HS-5 (cell line): ENCODE data around the gene MOXD1.
A peak's percentile ranks its signal among the peaks of the same experiment; 100 is the strongest.
"Not testable (repeated sequence)": the region's sequence is repeated elsewhere in the genome, so short reads cannot be mapped to it uniquely, and the experiment has no call there.

Experiments
- DNase-seq: peaks from one replicate; pipeline ENCODE4 v3.0.0-alpha.2; 2012; ENCODE audit warnings: low read depth

The MOXD1 gene

DNA sequence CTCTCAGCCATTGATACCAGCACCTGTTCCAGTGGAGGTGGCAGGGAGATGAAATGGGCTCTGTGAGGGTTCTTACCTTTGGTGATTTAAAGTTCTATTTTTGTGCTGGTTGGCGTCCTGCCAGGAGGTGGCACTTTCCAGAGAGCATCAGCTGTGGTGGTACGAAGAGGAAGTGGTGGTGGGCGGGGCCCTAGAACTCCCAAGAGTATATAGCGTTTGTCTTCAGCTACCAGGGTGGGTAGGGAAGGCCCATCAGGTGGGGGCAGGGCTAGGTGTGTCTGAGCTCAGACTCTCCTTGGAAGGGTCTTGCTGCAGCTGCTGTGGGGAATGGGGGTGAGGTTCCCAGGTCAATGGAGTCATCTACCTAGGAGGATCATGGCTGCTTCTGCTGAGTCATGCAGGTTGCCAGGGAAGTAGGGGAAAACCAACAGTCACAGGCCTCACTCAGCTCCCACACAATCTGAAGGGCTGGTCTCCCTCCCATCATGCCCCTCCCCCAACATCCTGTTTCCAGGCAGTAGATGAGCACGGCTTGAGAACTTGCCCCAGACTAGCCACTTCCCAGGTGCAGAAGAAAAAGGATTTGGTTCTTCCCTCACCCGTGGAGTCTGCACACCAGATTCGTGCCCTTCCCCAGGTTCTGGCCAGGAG is 46.6 kb downstream of the MOXD1 start:
- DNase-seq, result no peak

DNA sequence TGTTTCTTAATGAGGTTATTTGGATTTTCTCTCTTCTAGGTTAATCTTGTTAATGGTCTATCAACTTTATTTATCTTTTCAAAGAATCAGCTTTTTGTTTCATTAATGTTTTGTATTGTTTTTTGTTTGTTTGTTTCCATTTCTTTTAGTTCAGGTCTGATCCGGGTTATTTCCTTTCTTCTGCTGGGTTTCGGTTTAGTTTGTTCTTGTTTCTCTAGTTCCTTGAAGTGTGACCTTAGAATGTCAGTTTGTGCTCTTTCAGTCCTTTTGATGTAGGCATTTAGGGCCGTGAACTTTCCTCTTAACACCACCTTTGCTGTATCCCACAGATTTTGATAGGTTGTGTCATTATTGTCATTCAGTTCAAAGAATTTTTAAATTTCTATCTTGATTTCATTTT is 49.3 kb downstream of the MOXD1 start:
- not testable (repeated sequence) for DNase-seq

DNA sequence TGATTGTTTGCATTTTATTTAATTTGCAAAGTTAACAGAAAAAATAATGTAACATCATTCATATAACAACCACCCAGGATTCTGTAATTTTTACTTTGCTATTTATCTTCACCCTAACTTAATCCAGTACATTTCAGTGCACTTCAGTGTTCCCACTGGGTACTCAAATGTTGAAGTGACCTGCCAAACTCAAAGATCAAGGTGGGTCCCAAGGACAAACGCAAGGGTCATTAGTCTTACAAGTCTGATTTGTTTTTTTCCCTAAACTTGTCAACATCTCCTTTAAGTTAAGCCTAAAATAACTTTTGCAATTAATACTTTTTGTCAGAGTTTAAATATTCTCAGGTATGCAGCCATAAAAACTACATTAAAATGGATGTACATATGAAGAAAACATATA is 53.0 kb downstream of the MOXD1 start:
- no peak for DNase-seq

DNA sequence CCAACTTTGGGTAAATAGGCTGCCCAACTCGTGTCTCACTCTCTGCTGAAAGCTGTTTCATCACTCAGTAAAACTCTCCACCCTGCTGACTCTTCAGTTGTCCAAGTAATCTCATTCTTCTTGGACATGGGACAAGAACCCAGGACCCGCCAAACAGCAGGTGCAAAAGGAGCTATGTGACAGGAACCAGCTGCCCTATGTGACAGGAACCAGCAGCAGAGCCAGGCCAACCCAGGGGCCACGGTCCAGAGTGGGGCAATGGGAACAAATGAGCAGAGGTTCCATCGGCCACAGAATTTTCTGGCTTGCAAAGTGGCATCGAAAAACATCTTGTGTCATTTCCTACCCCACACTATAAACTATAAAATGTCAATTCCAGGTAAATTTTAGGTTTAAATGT is 56.5 kb downstream of the MOXD1 start:
- no peak for DNase-seq

DNA sequence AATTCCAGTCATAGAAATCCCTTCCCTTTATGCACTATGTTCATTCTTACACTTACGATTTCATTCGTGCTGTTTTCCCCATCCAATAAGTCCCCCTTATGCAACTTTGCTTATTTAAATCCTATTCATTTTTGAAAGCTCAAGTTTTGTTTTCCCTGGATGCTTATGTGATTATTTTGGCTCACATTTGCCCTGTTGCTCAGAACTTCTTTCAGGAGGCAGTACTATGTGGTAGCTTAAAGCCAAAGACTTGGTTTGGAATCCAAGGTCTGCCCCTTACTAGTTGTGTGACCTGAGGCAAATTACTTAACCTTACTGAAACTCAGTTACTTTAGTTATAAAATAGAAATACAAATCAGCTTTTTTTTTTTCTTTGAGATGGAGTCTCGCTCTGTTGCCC is 59.6 kb downstream of the MOXD1 start:
- DNase-seq, result no peak

DNA sequence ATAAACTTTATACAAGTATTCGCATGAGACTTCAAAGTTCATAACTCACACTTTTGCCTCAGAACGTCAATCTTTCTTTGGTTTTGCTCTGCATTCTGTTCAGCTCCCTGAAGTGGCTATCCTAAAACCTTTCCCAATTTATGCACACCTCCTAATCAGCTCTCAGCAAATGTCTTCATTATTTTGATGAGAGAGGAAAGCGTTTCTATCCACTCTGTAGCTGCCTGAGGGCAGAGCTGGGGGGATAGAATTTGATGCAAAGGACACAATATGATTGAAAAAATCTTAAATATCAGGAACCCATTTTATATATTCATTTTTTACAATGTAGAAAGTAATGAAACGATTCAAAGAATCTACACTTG is 66.8 kb downstream of the MOXD1 start:
- DNase-seq, result peak; percentile 3

DNA sequence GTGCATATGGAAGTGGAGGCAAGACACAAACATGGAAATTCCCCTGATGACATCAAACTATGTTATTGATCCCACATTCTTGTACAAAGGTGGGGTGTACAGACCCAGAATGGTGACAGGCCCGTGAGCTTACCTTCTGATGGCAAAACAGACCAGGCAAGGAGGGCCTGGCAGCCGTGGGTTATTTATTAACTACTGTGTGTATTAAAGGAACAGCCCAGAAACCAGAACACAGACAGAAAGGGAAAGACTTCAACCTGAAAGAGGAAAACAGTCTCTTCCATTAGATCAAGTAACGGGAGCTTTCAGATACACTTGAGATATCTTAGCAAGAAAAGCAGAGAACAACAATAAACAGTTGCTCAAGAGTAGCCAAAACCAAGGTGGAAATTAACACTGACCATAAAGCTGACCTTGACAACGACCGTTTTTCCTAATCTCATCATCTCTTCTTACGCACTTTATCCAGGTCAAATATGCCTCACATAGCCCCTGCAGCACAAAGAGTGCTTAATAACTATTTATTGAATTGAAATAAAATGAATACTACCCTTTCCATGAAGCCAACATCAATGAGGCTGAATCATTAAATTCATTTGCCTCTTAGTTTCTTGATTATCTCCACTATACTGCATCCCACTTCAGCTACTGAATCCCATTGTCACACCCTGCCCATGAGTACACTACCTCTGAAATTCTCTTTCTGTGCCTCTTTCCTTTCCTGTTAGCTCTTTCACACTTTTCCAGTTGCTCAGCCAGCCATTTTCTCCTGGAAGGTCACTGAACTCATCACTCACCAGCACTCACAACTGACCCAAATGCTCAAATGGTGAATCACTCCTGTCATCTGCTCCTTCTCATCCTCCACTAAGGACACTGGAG is 67.4 kb downstream of the MOXD1 start:
- peak; percentile 86 for DNase-seq

DNA sequence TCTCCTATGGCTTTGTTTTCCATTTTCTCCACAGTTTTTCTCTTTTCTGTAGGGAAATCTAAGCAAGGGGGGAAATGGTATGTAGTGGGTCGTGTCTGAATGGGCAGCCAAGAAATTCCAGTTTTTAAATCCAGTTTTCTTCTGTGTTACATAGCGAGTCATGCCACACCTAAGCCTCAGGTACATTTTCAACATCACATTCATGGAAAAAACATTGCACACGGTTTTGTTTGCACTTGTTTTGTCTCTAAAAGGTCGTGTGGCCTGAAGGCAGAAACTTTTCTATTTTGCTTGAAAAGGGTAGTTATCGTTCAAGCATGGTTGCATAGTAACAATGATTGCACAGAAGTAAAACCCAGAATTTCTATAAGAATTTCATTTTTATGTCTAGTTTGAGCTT is 70.5 kb downstream of the MOXD1 start:
- DNase-seq, result no peak

DNA sequence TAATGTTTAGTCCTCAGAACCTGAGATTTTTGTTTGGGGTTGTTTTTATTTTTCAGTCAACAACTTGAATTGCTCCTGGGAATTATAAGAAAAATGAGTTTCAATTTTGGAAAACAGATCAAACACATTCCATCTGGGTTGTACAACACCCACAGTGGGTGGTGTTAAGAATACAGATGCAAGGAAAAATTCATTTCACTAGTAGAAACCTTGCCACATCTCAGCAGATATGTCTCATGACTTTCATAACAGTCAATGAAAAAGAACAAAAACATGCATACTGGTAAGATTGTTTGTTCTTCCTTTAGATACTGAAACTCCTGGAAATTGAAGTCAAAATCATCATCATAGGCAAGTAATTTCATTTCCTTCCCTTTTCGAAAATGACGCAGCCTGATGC is 78.9 kb downstream of the MOXD1 start:
- DNase-seq, result no peak

DNA sequence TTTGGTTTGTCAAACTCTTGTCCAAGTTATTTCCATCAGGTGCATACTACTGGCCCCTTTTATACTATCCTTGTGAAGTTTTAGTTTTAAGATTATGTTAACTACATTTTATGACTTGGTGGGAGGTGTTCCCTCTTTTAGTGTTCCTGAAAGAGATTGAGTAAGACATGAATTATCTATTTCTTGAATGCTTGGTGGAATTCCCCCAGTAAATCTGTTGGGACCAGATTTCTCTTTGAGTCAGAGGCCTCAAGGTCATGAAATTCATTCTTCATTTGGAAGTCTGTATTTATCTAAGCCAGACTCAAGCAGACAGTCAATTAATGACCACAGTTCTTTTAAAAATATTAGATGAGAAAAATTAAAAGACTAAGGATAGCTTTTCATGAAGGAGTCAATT is 81.3 kb downstream of the MOXD1 start:
- no peak for DNase-seq

DNA sequence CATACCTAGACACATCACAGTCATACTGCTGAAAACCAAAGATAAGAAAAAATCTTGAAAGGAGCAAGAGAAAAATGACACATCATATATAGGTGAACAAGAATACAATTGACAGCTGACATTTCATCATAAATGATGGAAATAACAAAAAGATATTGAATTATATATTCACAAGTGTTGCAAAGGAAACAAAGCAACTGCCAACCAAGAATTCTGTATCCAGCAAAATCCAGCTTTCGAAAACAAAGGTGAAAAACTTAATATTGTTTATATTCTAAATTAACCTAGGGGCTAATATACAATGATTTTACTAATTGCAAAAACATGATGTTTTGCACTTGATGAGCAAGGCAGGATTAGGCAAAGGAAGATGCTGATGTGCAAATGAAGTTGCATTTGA is 84.3 kb downstream of the MOXD1 start:
- no peak for DNase-seq

DNA sequence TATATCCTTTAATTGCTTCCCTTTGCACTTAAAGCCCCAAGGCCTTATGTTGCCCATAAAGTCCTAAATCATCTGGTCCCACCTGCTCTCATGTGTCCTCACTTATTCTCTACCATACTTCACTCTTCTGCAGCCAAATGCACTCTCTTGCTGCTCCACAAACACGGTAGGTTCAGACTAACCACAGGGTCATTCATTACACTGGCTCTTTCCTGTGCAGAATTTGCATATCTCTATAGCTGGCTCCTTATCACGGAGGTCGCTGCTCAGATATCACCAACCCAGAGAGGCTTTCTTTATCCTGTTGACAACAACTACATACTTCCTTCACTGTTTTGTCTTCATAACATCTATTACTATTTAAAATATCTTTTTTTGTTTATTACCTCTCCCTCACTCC is 86.8 kb downstream of the MOXD1 start:
- DNase-seq, result no peak

DNA sequence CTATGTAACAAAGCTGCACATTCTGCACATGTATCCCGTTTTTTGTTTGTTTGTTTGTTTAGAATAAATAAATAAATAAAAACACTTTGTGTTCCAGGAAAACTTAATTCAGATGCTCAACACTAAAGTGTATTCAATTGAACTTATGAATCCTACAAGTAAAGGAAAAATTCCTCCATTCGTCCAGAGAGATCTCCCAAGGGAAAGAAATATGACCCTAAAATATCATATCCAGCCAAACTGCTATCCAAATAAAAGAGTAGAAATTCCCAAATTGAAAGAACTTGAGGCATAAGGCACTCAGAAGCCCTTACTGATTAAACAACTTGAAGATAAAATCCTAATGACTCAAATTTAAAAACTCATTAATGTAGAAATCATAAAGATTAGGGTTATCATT is 90.4 kb downstream of the MOXD1 start:
- DNase-seq, result no peak

DNA sequence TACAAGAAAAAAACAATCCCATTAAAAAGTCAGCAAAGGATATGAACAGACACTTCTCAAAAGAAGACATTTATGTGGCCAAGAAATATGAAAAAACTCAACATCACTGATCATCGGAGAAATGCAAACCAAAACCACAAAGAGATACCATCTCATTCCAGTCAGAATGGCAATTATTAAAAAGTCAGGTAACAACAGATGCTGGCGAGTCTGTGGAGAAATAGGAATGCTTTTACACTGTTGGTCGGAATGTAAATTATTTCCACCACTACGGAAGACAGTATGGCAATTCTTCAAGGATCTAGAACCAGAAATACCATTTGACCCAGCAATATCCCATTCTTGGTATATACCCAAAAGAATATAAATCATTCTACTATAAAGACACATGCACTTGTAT is 91.1 kb downstream of the MOXD1 start:
- not testable (repeated sequence) for DNase-seq

DNA sequence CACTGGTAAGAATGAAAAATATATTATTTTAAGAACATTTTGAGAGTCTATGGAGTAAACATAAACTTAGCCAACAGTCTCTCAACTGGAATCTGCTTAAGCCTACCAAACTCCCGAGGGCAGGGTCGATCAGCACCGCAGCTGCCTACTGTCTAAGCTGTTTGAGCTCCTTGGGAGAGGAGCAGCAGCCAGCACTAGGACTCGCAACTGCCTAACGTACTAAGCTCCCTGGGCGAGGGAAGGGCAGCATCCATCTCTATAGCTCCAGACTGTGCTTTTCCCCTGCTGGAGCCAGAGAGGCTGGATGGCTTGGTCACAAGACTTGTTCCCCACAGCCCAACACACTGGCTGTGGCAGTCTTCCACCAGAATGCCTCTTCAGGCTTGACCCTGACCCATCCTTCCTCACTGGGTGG is 96.4 kb downstream of the MOXD1 start:
- no peak for DNase-seq

DNA sequence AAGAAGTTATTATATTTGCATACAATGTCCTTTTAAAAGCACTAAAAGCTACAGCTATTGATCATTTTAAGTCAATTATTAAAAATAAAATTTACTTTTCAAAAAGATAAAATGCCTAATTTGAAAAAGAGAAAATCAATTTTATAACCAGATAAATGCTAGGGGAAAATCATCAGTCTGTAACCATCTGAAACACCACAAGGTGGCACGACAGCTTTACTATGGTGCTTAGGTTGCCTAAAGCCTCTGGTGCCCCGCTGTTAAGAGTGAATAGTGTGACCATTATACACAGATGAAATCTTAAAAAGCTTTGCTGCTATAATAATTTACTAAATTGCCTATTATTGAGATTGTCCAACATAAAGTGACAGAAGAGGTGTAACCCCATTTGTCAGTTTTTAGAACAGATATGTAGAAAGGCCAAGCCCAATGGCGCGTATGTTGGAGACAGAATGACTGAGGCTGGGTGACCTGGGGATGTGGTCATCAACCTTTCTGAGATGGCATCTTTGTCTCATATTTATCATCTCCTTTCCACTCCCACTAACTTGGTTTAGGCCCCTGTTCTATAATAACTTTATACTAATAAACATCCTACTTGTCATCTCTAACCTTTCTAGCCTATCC is 100.8 kb downstream of the MOXD1 start:
- no peak for DNase-seq

DNA sequence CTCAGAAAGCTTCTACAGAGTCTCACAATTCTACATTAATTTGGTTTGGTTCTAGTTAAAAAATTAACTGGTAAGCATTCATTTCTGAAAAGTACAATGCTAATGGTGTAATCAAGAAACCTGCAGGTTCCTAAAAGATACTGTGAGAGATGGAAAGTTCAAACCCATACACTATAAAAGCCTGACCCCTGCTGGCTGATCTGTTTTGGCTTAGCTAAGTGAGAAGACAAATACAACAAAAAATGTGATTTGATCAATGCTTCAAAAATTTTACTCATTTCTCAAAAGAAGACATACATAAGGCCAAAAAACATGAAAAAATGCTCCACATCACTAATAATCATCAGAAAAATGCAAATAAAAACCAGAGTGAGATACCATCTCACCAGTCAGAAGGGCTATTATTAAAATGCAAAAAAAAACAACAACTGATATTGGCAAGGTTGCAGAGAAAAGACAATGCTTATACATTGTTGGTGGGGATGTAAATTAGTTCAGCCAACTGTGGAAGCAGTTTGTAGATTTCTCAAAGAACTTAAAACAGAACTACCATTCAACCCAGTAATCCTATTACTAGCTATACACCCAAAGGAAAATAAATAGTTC is 102.8 kb downstream of the MOXD1 start:
- no peak for DNase-seq

DNA sequence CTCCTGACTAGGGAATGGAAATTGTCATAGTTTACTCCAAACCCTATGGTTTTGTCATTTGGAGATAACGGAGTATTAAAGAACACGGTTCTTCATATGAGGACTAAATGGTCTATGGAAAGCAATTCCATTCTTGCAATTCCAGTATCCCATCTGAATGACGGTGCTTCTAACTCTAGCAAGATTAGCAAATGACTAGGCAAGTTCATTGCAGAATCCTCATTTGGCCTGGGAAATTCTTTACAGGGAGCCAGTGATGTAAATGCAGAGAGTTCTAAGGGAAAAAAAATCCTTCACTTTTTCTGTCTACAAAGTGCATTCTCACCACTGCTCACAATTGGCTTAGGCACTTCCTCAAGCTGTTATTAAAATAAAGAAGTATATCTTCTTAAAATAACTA is 111.5 kb downstream of the MOXD1 start:
- DNase-seq, result no peak

DNA sequence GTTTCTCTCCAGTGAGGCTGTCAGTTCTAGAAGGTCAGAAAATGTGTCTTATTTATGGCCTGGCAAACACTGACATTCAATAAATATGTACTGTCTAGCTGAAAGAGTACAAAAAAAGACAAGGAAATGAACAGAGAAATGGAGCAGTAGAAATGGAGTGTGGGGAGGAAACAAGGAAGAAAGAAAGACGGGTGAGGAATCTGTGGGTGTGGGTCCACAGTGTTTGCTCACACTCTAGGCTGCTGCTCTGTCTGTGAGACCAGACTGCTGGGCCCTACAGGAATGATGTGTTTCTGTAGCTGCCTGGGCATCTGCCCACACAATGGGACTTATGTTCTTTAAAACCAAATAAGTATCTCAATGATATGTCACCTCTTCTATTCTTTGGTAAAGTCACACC is 114.2 kb downstream of the MOXD1 start:
- no peak for DNase-seq

DNA sequence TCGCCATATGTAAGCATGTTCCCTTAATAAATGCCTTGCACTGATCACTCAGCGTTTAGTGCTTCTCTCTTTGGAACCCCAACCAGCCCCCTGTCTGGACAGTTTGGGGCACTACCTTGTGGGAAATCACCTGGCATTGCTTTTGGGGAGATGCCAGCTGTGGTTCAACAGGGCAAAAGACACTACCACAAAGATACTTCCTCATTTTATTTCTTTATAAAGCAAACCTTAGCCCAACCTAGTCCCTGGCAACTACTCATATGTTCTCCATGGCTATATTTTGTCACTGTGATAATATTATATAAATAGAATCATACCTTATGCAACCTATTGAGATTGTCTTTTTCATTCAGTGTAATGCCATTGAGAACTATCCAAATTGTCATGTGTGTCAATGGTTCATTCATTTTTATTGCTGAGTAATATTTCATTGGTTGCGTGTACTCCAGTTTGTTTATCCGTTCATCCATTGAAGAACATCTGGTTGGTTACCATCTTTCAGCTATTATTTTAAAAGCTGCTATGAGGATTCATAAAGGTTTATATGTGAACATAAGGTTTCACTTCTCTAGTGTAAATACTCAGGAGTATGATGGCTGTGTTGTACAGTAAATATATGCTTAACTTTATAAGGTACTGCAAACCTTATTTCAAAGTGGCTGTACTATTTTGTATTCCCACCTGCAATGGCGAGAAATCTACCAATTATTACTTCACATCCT is 114.8 kb downstream of the MOXD1 start:
- DNase-seq, result no peak

DNA sequence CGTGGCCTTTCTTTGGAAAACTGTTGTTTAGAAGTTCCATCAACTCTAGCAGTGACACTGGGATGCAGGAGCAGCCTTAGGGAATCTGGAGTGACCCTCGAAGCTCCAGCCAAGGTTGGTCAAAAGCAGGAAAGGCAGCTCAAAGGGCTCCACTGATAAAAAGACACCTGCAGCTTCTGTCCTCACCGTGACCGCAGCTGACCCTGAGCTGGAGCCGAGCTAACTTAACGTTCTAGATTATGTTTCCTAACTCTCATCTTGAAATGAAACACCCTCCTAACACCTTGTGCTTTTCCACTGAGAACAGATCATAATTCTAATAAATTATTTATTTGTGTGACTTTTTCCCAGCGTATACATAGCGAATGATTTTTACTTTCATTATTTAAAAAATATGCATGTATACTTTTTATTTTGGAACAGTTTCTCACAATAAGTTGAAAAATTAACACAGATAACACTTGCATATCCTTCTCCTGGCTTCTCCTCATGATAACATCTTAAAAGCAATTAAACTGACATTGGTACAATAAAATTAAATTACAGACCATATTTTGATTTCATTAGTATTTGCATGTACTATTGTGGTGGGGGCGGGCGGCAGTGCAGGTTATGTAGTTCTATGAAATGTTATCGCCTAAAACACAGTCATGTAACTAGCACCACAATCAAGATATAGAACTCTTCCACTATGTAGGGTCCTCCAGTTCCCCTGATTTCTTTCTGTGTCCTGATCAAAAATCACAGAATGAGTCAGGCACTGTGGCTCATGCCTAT is 116.1 kb downstream of the MOXD1 start:
- DNase-seq, result no peak
